CD14-positive monocyte (primary cell): ENCODE data around the gene CKS2. TPM values are rescaled to one million over a fixed set of nuclear protein-coding genes. Genes with fewer than 3 reads are reported as not detected.

ENCODE experiments used
- DNase-seq, 3 donors: peaks; one replicate each; pipeline ENCODE4 v3.0.0-alpha.2; 2011 to 2022
- H2AFZ ChIP-seq: 2 replicates; pipeline ENCODE4 v1.6.0; 2012; ENCODE audit warnings: mild to moderate bottlenecking, low read depth, low read length, inconsistent platforms; ENCODE audit not compliant: insufficient read depth, poor library complexity, severe bottlenecking
- H3K27ac ChIP-seq, 2 donors: 1 replicate in 1 of 2; 2 replicates in 1 of 2; pipeline ENCODE4 v1.5.1; 2012 to 2013; ENCODE audit warnings: low read length in 2 of 2, control low read depth in 1 of 2, inconsistent platforms in 1 of 2, low read depth in 1 of 2, mild to moderate bottlenecking in 1 of 2
- H3K27me3 ChIP-seq, 2 donors: one replicate each; pipeline versions ENCODE4 v1.6.0 to v1.6.1; 2011 to 2013; ENCODE audit warnings: low read length in 2 of 2; ENCODE audit not compliant: control insufficient read depth in 2 of 2, insufficient read depth in 2 of 2
- H3K36me3 ChIP-seq, 2 donors: replicated peaks in 1 of 2; 1 replicate in 1 of 2; 2 replicates in 1 of 2; pipeline versions ENCODE4 v1.5.1 to v1.6.1; 2012 to 2013; ENCODE audit warnings: low read length in 2 of 2, control low read depth in 1 of 2, inconsistent platforms in 1 of 2, mild to moderate bottlenecking in 1 of 2; ENCODE audit not compliant: insufficient read depth in 2 of 2, control insufficient read depth in 1 of 2
- H3K4me1 ChIP-seq, 2 donors: 1 replicate in 1 of 2; 2 replicates in 1 of 2; pipeline versions ENCODE4 v1.5.1 to v1.6.1; 2012 to 2013; ENCODE audit warnings: low read length in 2 of 2, control low read depth in 1 of 2, inconsistent platforms in 1 of 2, mild to moderate bottlenecking in 1 of 2, moderate library complexity in 1 of 2; ENCODE audit not compliant: insufficient read depth in 2 of 2, control insufficient read depth in 1 of 2
- H3K4me2 ChIP-seq: replicated peaks from 2 replicates; pipeline ENCODE3; 2012; ENCODE audit warnings: low read length, moderate library complexity, mild to moderate bottlenecking; ENCODE audit not compliant: poor library complexity, severe bottlenecking; ENCODE audit errors: extremely low read depth
- H3K4me3 ChIP-seq, 3 experiments: fragments of 200-600 bp in 1 of 3; sonication (generic) in 1 of 3; replicated peaks in 1 of 3; 1 replicate in 2 of 3; 2 replicates in 1 of 3; pipeline ENCODE4 v1.5.1; 2011 to 2013; ENCODE audit warnings: low read length in 3 of 3, mild to moderate bottlenecking in 3 of 3, control low read depth in 2 of 3, low read depth in 2 of 3, inconsistent platforms in 1 of 3, moderate library complexity in 1 of 3
- H3K79me2 ChIP-seq: 2 replicates; pipeline ENCODE4 v1.6.0; 2012; ENCODE audit warnings: mild to moderate bottlenecking, control low read depth, inconsistent platforms, low read length, moderate library complexity; ENCODE audit not compliant: insufficient read depth
- H3K9ac ChIP-seq: 2 replicates; pipeline ENCODE4 v1.6.0; 2017; ENCODE audit warnings: low read length, mild to moderate bottlenecking; ENCODE audit not compliant: insufficient read depth, poor library complexity, severe bottlenecking
- H3K9me3 ChIP-seq, 2 donors: replicated peaks in 1 of 2; 1 replicate in 1 of 2; 2 replicates in 1 of 2; pipeline versions ENCODE4 v1.5.1 to v1.6.1; 2012 to 2013; ENCODE audit warnings: low read length in 2 of 2, control low read depth in 1 of 2; ENCODE audit not compliant: control insufficient read depth in 1 of 2, insufficient read depth in 1 of 2
- H4K20me1 ChIP-seq: 2 replicates; pipeline ENCODE4 v1.6.0; 2012; ENCODE audit warnings: mild to moderate bottlenecking, low read length, control low read depth, moderate library complexity; ENCODE audit not compliant: insufficient read depth
- H3K27ac Mint-ChIP-seq, 7 donors: one replicate each; pipeline ENCODE4 v1.8.0; 2020; ENCODE audit warnings: mild to moderate bottlenecking in 7 of 7, mixed read lengths in 7 of 7, moderate library complexity in 6 of 7, inconsistent platforms in 2 of 7
- H3K27me3 Mint-ChIP-seq, 3 donors: one replicate each; pipeline ENCODE4 v1.8.0; 2021 to 2022; ENCODE audit warnings: low read depth in 3 of 3, mild to moderate bottlenecking in 3 of 3, mixed read lengths in 3 of 3, moderate library complexity in 3 of 3, inconsistent platforms in 1 of 3
- H3K36me3 Mint-ChIP-seq, 2 donors: one replicate each; pipeline ENCODE4 v1.8.0; 2020; ENCODE audit warnings: mixed read lengths in 2 of 2, inconsistent platforms in 1 of 2, mild to moderate bottlenecking in 1 of 2
- H3K4me1 Mint-ChIP-seq: one replicate; pipeline ENCODE4 v1.8.0; 2020; ENCODE audit warnings: mild to moderate bottlenecking, mixed read lengths
- H3K4me3 Mint-ChIP-seq, 2 donors: one replicate each; pipeline ENCODE4 v1.8.0; 2020; ENCODE audit warnings: mild to moderate bottlenecking in 2 of 2, mixed read lengths in 2 of 2, moderate library complexity in 1 of 2
- H3K9me3 Mint-ChIP-seq, 7 donors: one replicate each; pipeline ENCODE4 v1.8.0; 2020 to 2022; ENCODE audit warnings: mixed read lengths in 7 of 7, mild to moderate bottlenecking in 6 of 7, moderate library complexity in 6 of 7, inconsistent platforms in 2 of 7
- WGBS: methylation state at CpG from one replicate; pipeline ENCODE4 v1.1.5; 2013; ENCODE audit warnings: missing lambda C conversion rate; ENCODE audit not compliant: insufficient coverage; 5-methylcytosine and 5-hydroxymethylcytosine counted together
- intact Hi-C, 2 donors: fragments of 100-400 bp; cut with micrococcal nuclease; formaldehyde crosslinking; loops; one replicate each; pipeline versions ENCODE4 v1.15.0 to v1.15.1; 2023
- polyA plus RNA-seq, 3 donors: library from polyadenylated mRNA; depleted of rRNA in 1 of 3; unstranded in 2 of 3; stranded (reverse) in 1 of 3; fragments of 300-500 nt in 2 of 3; fragments of >200 nt in 1 of 3; fragmentation: Illumina TruSeq in 2 of 3; gene quantifications; 1 replicate in 2 of 3; 2 replicates in 1 of 3; pipeline ENCODE4 v1.2.3, GENCODE V29; 2012 to 2021
- TF ChIP-seq, protein P1 (sequence below): fragments of 200-600 bp; IDR thresholded peaks from one replicate; pipeline ENCODE4 v1.8.0; 2022; ENCODE audit warnings: antibody characterized with exemption, mild to moderate bottlenecking

The CKS2 gene
- polyA plus RNA-seq, 3 donors = 12.3 to 142 (median 14.5) TPM

GRCh38 chr9:89361031-89361430 is 50.0 kb downstream of the CKS2 start:
- Mint-ChIP-seq H3K4me1 (peaks cover 6% of the 10 kb centered on the region), H3K27ac (peak overlapping the region in 2 of 7 donors; percentile 27 to 70), H3K36me3 (peaks cover 69 to 75% of the 10 kb centered on the region in 2 donors), H3K9me3 (no peaks in the 10 kb centered on the region), H3K27me3 (peaks cover 0 to 3% (median 0%) of the 10 kb centered on the region in 3 donors), H3K4me3 (no peak overlapping the region)
- Histone ChIP-seq H2AFZ (no peak overlapping the region), H3K4me2 (no peak overlapping the region), H3K4me3 (no peak overlapping the region), H4K20me1 (peaks cover 55% of the 10 kb centered on the region), H3K27ac (no peak overlapping the region), H3K79me2 (no peaks in the 10 kb centered on the region), H3K36me3 (peaks cover 67 to 84% of the 10 kb centered on the region in 2 donors), H3K9ac (no peak overlapping the region), H3K9me3 (no peaks in the 10 kb centered on the region), H3K27me3 (no peaks in the 10 kb centered on the region), H3K4me1 (no peaks in the 10 kb centered on the region)
- intact Hi-C loops = no loop called here
- TF ChIP-seq, protein P1, sequence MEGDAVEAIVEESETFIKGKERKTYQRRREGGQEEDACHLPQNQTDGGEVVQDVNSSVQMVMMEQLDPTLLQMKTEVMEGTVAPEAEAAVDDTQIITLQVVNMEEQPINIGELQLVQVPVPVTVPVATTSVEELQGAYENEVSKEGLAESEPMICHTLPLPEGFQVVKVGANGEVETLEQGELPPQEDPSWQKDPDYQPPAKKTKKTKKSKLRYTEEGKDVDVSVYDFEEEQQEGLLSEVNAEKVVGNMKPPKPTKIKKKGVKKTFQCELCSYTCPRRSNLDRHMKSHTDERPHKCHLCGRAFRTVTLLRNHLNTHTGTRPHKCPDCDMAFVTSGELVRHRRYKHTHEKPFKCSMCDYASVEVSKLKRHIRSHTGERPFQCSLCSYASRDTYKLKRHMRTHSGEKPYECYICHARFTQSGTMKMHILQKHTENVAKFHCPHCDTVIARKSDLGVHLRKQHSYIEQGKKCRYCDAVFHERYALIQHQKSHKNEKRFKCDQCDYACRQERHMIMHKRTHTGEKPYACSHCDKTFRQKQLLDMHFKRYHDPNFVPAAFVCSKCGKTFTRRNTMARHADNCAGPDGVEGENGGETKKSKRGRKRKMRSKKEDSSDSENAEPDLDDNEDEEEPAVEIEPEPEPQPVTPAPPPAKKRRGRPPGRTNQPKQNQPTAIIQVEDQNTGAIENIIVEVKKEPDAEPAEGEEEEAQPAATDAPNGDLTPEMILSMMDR = no peak
- 94% methylated on average over 4 of the region's 6 CpGs for WGBS
- no peak for DNase-seq

GRCh38 chr9:89361816-89362646 is 51.0 kb downstream of the CKS2 start:
- 99% methylated on average over 8 of the region's 9 CpGs for WGBS
- TF ChIP-seq, protein P1 = no peak
- Histone ChIP-seq H3K36me3 (peaks cover 57 to 74% of the 10 kb centered on the region in 2 donors), H3K79me2 (no peaks in the 10 kb centered on the region), H3K9me3 (no peaks in the 10 kb centered on the region), H3K4me1 (no peaks in the 10 kb centered on the region), H4K20me1 (peaks cover 57% of the 10 kb centered on the region), H3K4me3 (no peak overlapping the region), H3K27me3 (no peaks in the 10 kb centered on the region), H3K9ac (no peak overlapping the region), H2AFZ (no peak overlapping the region), H3K27ac (peak overlapping the region in 1 of 2 donors; percentile 30), H3K4me2 (no peak overlapping the region)
- Mint-ChIP-seq H3K27me3 (peaks cover 0 to 3% (median 0%) of the 10 kb centered on the region in 3 donors), H3K9me3 (no peaks in the 10 kb centered on the region), H3K4me3 (no peak overlapping the region), H3K36me3 (peaks cover 59 to 65% of the 10 kb centered on the region in 2 donors), H3K27ac (peak overlapping the region in 2 of 7 donors; percentile 15 to 72), H3K4me1 (peaks cover 6% of the 10 kb centered on the region)
- no peak for DNase-seq
- intact Hi-C loops = no loop called here
